Body of pancreas (tissue), 4 donors: Measurements from ENCODE around the gene TTC4.

Source experiments
- POLR2A ChIP-seq, 3 donors: fragments of 450-650 bp; IDR thresholded peaks; one replicate each; pipeline ENCODE4 v1.6.1; 2016; ENCODE audit warnings: antibody characterized with exemption in 3 of 3, mild to moderate bottlenecking in 2 of 3
- TF ChIP-seq, protein P1 (sequence below), 7 experiments: fragments of 450-650 bp in 4 of 7; fragments of 200-600 bp in 3 of 7; sonication (generic) in 3 of 7; IDR thresholded peaks; one replicate each; pipeline ENCODE4 v1.5.1; 2016 to 2019; ENCODE audit warnings: antibody characterized with exemption in 7 of 7

DNA sequence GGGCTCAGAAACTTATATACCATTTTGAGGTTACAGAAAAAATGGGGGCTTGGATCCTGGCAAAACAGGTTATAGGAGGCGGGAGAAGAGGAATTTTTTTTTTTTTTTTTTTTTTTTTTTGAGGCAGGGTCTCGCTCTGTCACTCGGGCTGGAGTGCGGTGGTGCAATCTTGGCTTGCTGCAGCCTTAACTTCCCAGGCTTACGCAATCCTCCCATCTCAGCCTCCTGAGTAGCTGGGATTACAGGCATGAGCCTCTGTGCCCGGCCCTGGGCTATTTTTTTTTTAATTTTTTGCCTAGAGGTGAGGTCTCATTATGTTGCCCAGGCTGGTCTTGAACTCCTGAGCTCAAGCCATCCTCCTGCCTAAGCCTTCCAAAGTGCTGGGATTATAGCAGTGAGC is 49.3 kb upstream of the TTC4 start:
- TF ChIP-seq, protein P1, sequence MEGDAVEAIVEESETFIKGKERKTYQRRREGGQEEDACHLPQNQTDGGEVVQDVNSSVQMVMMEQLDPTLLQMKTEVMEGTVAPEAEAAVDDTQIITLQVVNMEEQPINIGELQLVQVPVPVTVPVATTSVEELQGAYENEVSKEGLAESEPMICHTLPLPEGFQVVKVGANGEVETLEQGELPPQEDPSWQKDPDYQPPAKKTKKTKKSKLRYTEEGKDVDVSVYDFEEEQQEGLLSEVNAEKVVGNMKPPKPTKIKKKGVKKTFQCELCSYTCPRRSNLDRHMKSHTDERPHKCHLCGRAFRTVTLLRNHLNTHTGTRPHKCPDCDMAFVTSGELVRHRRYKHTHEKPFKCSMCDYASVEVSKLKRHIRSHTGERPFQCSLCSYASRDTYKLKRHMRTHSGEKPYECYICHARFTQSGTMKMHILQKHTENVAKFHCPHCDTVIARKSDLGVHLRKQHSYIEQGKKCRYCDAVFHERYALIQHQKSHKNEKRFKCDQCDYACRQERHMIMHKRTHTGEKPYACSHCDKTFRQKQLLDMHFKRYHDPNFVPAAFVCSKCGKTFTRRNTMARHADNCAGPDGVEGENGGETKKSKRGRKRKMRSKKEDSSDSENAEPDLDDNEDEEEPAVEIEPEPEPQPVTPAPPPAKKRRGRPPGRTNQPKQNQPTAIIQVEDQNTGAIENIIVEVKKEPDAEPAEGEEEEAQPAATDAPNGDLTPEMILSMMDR (IDR thresholded peaks at IDR 0.05), result no peak
- no peak for TF ChIP-seq POLR2A (IDR thresholded peaks at IDR 0.05)
